Mesenchymal stem cell (in vitro differentiated cells and primary cell): ENCODE data around the gene ZFP1.
A peak's percentile ranks its signal among the peaks of the same experiment; 100 is the strongest.

ENCODE experiments used
- DNase-seq: peaks from one replicate; pipeline ENCODE4 v3.0.0-alpha.2; 2013
- H2AFZ ChIP-seq: one replicate; pipeline ENCODE4 v1.6.1; 2013; ENCODE audit warnings: low read depth, mild to moderate bottlenecking, control low read depth, inconsistent platforms, low read length, moderate library complexity
- H2AK5ac ChIP-seq: 2 replicates; pipeline ENCODE4 v1.6.1; 2013; ENCODE audit warnings: low read length, moderate library complexity, mild to moderate bottlenecking, inconsistent platforms; ENCODE audit not compliant: severe bottlenecking
- H2BK120ac ChIP-seq: one replicate; pipeline ENCODE4 v1.6.1; 2013; ENCODE audit warnings: low read depth, mild to moderate bottlenecking, inconsistent platforms, low read length, moderate library complexity
- H2BK12ac ChIP-seq, 2 experiments: one replicate each; pipeline ENCODE4 v1.6.1; 2013; ENCODE audit warnings: inconsistent platforms in 2 of 2, low read length in 2 of 2, mild to moderate bottlenecking in 2 of 2, moderate library complexity in 2 of 2, control low read depth in 1 of 2
- H2BK15ac ChIP-seq: one replicate; pipeline ENCODE4 v1.6.1; 2013; ENCODE audit warnings: mild to moderate bottlenecking, low read depth, inconsistent platforms; ENCODE audit not compliant: poor library complexity, severe bottlenecking
- H2BK5ac ChIP-seq: 2 replicates; pipeline ENCODE4 v1.6.1; 2013; ENCODE audit warnings: low read depth, mild to moderate bottlenecking, low read length, control low read depth, inconsistent platforms; ENCODE audit not compliant: poor library complexity, severe bottlenecking
- H3K14ac ChIP-seq, 2 experiments: one replicate each; pipeline ENCODE4 v1.6.1; 2013; ENCODE audit warnings: inconsistent platforms in 2 of 2, low read length in 2 of 2, control low read depth in 1 of 2, mild to moderate bottlenecking in 1 of 2, moderate library complexity in 1 of 2
- H3K18ac ChIP-seq, 2 experiments: one replicate each; pipeline ENCODE4 v1.6.1; 2013; ENCODE audit warnings: inconsistent platforms in 2 of 2, low read length in 2 of 2, control low read depth in 1 of 2, low read depth in 1 of 2, mild to moderate bottlenecking in 1 of 2
- H3K23ac ChIP-seq, 2 experiments: one replicate each; pipeline ENCODE4 v1.6.1; 2013; ENCODE audit warnings: inconsistent platforms in 2 of 2, low read length in 2 of 2, mild to moderate bottlenecking in 2 of 2, moderate library complexity in 2 of 2, control low read depth in 1 of 2
- H3K27ac ChIP-seq: 2 replicates; pipeline ENCODE4 v1.5.1; 2013; ENCODE audit warnings: mild to moderate bottlenecking, moderate library complexity, low read length, control low read depth, inconsistent platforms; ENCODE audit not compliant: poor library complexity, severe bottlenecking
- H3K27me3 ChIP-seq, 2 experiments: 2 replicates each; pipeline versions ENCODE4 v1.6.1 to v1.7.0; 2013; ENCODE audit warnings: low read length in 2 of 2, mild to moderate bottlenecking in 2 of 2, moderate library complexity in 2 of 2, control low read depth in 1 of 2, inconsistent platforms in 1 of 2; ENCODE audit not compliant: control insufficient read depth in 1 of 2, insufficient read depth in 1 of 2
- H3K36me3 ChIP-seq, 2 experiments: 2 replicates each; pipeline versions ENCODE4 v1.6.1 to v1.7.0; 2013; ENCODE audit warnings: low read length in 2 of 2, control low read depth in 1 of 2, inconsistent platforms in 1 of 2, low read depth in 1 of 2, mild to moderate bottlenecking in 1 of 2; ENCODE audit not compliant: insufficient read depth in 2 of 2, control insufficient read depth in 1 of 2
- H3K4ac ChIP-seq, 2 experiments: one replicate each; pipeline ENCODE4 v1.6.1; 2013; ENCODE audit warnings: inconsistent platforms in 2 of 2, low read length in 2 of 2, mild to moderate bottlenecking in 2 of 2, moderate library complexity in 2 of 2, control low read depth in 1 of 2, low read depth in 1 of 2
- H3K4me1 ChIP-seq: 2 replicates; pipeline ENCODE4 v1.6.1; 2013; ENCODE audit warnings: low read depth, low read length, control low read depth; ENCODE audit not compliant: control insufficient read depth, insufficient read depth
- H3K4me2 ChIP-seq: 2 replicates; pipeline ENCODE4 v1.6.1; 2013; ENCODE audit warnings: low read length, mild to moderate bottlenecking, inconsistent platforms; ENCODE audit not compliant: poor library complexity, severe bottlenecking
- H3K4me3 ChIP-seq, 2 experiments: 2 replicates each; pipeline versions ENCODE4 v1.5.1 to v1.7.0; 2013; ENCODE audit warnings: low read length in 2 of 2, mild to moderate bottlenecking in 2 of 2, control low read depth in 1 of 2, low read depth in 1 of 2; ENCODE audit not compliant: insufficient read depth in 1 of 2
- H3K79me1 ChIP-seq: replicated peaks from 2 replicates; pipeline ENCODE4 v1.6.1; 2013; ENCODE audit warnings: mild to moderate bottlenecking, control low read depth, low read length, inconsistent platforms; ENCODE audit not compliant: poor library complexity, severe bottlenecking
- H3K9ac ChIP-seq: 2 replicates; pipeline ENCODE4 v1.7.0; 2013; ENCODE audit warnings: mild to moderate bottlenecking, low read length, moderate library complexity
- H3K9me3 ChIP-seq: 2 replicates; pipeline ENCODE4 v1.7.0; 2013; ENCODE audit warnings: mild to moderate bottlenecking, low read length; ENCODE audit not compliant: control insufficient read depth
- H4K8ac ChIP-seq: one replicate; pipeline ENCODE4 v1.6.1; 2013; ENCODE audit warnings: inconsistent platforms, mild to moderate bottlenecking, low read length, moderate library complexity
- H4K91ac ChIP-seq: one replicate; pipeline ENCODE4 v1.6.1; 2013; ENCODE audit warnings: mild to moderate bottlenecking, low read length, inconsistent platforms
- WGBS: methylation state at CpG from one replicate; pipeline ENCODE4 v1.1.7; 2013; ENCODE audit warnings: mixed read lengths; 5-methylcytosine and 5-hydroxymethylcytosine counted together

The ZFP1 gene

DNA sequence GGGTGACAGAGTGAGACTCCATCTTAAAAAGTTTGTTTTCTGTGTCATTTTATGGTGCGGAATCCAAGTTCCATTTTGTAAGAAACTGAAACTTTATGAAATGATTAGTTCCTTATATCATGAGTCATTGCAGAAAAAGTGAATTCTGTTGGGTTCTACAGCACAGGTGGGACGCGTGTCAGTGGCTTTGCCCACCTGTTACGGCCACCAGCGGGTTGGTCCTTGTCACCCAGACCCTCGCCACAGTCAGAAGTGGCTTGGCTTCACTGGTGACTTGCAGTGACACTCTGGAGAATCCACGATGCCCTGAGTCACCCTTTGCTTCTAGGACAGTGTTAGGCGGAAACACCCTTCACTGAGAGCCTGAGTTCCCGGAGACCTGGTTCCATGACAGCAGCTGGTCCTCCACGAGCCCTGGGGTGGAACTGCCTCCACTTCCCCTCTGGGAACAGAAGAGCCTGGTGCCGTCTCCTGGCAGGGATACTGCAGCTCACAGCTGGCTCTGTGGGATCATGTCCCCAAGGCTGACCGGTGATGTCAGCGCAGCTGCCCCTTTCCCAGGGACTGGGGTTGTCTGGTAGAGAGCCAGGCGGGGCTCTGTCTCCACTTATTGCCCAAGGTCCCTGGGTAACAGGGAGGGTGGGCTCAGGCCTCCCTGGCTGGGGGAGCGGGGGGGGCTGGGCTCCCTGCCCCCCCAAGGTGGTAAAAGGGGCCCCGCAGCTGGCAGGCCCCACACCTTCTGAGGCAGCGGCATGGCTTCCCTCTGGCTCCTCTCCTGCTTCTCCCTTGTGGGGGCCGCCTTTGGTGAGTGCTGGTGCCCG lies 70.1 kb downstream of the ZFP1 start, which contains the start of gene CTRB1:
CTRB1 (plus strand) TSS at position 733 of the 821 bp plus-strand sequence; CDS start at position 753, 20 bp downstream.
- H3K9ac ChIP-seq = peak within 1 kb of the TSS; percentile 62
- H2BK120ac ChIP-seq = no peak within 1 kb of the TSS
- no peak within 1 kb of the TSS for H4K91ac ChIP-seq
- DNase-seq = no peak
- no peaks in the 10 kb centered on the region for H3K36me3 ChIP-seq
- no peak within 1 kb of the TSS for H3K27ac ChIP-seq
- H3K4me1 ChIP-seq = peaks cover 3% of the 10 kb centered on the region
- H2AFZ ChIP-seq = no peak within 1 kb of the TSS
- H2BK15ac ChIP-seq = no peak within 1 kb of the TSS
- no peaks in the 10 kb centered on the region for H3K79me1 ChIP-seq
- H3K18ac ChIP-seq = no peak within 1 kb of the TSS
- H3K23ac ChIP-seq = no peak within 1 kb of the TSS
- H3K4me2 ChIP-seq = no peak within 1 kb of the TSS
- no peak within 1 kb of the TSS for H3K14ac ChIP-seq
- WGBS = 82% methylated on average over 19 of the region's 19 CpGs
- H2BK5ac ChIP-seq = no peak within 1 kb of the TSS
- no peak within 1 kb of the TSS for H2BK12ac ChIP-seq
- no peaks in the 10 kb centered on the region for H3K9me3 ChIP-seq
- H2AK5ac ChIP-seq = no peak within 1 kb of the TSS
- no peaks in the 10 kb centered on the region for H3K27me3 ChIP-seq
- no peak within 1 kb of the TSS for H4K8ac ChIP-seq
- no peak within 1 kb of the TSS for H3K4ac ChIP-seq
- peak within 1 kb of the TSS in 1 of 2 experiments; percentile 68 for H3K4me3 ChIP-seq

DNA sequence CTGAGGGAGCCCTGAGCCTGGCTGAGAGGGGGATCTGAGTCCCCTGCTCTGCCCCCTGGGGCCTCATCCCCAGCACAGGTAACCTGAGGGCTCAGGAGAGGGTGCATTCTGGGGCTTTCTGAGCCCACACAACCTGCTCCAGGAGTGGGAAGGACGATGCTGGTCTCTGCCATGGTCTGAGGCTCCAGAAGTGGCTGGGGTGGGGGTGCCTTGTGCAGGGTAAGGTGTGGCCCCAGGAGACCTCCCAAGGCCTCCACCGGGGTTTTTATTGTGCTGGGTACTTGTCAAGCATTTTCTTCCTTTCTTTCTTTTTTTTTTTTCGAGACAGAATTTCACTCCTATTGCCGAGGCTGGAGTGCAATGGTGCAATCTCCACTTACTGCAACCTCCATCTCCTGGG lies 70.8 kb downstream of the ZFP1 start:
- Histone ChIP-seq H3K27me3 (no peaks in the 10 kb centered on the region), H3K27ac (no peak overlapping the region), H3K79me1 (no peaks in the 10 kb centered on the region), H3K4me3 (no peak overlapping the region), H2BK12ac (no peak overlapping the region), H2AK5ac (no peak overlapping the region), H2AFZ (no peak overlapping the region), H2BK120ac (no peak overlapping the region), H3K9ac (no peak overlapping the region), H4K91ac (no peak overlapping the region), H3K4me1 (peaks cover 3% of the 10 kb centered on the region), H3K18ac (no peak overlapping the region), H3K14ac (no peak overlapping the region), H3K23ac (no peak overlapping the region), H3K9me3 (no peaks in the 10 kb centered on the region), H4K8ac (no peak overlapping the region), H3K4me2 (no peak overlapping the region), H2BK5ac (no peak overlapping the region), H3K36me3 (no peaks in the 10 kb centered on the region), H3K4ac (no peak overlapping the region), H2BK15ac (no peak overlapping the region)
- DNase-seq = no peak
- WGBS = 94% methylated on average over 4 of the region's 4 CpGs

DNA sequence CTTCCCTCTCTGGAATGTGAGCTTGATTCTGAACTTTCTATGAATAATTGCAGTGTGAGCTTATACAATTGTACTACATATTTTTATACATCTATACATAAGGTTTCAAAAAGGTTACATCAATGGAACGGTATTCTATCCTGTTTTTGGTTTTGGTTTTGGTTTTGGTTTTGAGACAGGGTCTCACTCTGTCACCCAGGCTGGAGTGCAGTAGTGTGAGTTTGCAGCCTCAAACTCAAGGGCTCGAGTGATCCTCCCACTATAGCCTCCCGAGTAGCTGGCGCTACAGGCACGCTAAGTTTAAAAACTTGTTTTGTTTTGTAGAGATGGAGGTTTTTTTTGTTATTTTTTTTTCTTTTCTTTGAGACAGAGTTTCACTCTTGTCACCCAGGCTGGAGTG lies 71.5 kb downstream of the ZFP1 start:
- Histone ChIP-seq H4K91ac (no peak overlapping the region), H3K79me1 (no peaks in the 10 kb centered on the region), H3K4me2 (no peak overlapping the region), H3K23ac (no peak overlapping the region), H3K27ac (no peak overlapping the region), H3K9ac (peak overlapping the region; percentile 62), H2BK12ac (no peak overlapping the region), H3K18ac (no peak overlapping the region), H2BK5ac (no peak overlapping the region), H2BK15ac (no peak overlapping the region), H2AFZ (no peak overlapping the region), H3K9me3 (no peaks in the 10 kb centered on the region), H3K27me3 (peaks cover 0 to 7% of the 10 kb centered on the region in 2 experiments), H3K4ac (no peak overlapping the region), H2BK120ac (no peak overlapping the region), H3K36me3 (no peaks in the 10 kb centered on the region), H2AK5ac (no peak overlapping the region), H4K8ac (no peak overlapping the region), H3K4me3 (peak overlapping the region in 1 of 2 experiments; percentile 68), H3K14ac (no peak overlapping the region), H3K4me1 (peaks cover 5% of the 10 kb centered on the region)
- DNase-seq = no peak
- WGBS = 85% methylated on average over 5 of the region's 5 CpGs
